ENCODE data around the gene VASH2.
A peak's percentile ranks its signal among the peaks of the same experiment; 100 is the strongest.
"Not testable (repeated sequence)": the region's sequence is repeated elsewhere in the genome, so short reads cannot be mapped to it uniquely, and the experiment has no call there.

Gene VASH2

DNA sequence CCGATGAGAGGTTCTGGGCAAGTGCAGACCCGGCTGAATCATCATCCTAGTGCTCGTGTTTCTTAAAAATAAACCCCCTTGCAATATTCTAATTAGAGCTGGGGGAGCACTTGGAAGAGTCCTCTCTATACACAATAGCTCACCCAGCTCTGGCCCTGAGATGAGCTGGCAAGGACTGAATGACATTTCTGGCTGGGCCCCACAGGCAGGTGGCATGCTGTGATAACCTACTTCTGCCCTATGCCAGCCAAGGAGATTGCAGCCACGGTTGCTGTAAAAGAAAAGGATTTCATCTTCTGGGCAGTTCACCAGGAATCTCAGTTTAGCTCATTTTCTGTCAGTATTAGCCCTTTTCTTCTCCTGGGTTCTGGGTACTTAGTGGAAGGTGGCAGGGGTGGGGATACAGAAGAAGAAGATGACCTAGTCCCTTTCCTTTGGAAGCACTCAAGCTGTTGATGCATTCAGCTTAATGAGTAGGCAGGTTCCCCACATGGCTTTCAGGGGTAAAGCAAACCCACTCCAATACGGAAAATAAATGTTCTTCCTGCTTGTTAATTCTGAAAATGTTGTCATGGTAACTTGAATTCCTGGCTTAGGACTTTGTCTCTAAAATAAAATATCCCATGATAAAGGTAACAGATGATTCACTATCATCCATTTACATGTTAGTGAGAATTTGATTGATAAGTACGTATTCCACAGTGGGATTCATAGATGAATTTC lies 32.2 kb downstream of the VASH2 start:
- no peak for DNase-seq

DNA sequence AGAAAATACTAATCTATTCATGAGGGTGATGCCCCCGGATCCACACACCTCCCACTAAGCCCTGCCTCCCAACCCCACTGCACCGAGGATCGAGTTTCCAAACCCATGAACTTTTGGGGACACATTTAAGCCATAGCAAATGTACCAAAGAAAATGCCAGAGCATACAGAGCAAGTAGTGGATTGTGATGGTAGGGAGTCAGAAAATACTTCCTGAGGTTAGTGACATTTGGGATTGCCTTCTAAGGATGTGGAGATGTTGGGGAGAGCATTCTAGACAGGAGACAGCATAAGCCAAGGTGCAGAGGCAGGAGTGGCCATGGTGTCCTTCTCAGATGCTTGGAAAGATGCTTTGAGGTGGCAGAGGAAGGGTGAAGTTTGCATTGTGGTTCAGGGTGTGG lies 33.1 kb downstream of the VASH2 start:
- DNase-seq, result no peak

DNA sequence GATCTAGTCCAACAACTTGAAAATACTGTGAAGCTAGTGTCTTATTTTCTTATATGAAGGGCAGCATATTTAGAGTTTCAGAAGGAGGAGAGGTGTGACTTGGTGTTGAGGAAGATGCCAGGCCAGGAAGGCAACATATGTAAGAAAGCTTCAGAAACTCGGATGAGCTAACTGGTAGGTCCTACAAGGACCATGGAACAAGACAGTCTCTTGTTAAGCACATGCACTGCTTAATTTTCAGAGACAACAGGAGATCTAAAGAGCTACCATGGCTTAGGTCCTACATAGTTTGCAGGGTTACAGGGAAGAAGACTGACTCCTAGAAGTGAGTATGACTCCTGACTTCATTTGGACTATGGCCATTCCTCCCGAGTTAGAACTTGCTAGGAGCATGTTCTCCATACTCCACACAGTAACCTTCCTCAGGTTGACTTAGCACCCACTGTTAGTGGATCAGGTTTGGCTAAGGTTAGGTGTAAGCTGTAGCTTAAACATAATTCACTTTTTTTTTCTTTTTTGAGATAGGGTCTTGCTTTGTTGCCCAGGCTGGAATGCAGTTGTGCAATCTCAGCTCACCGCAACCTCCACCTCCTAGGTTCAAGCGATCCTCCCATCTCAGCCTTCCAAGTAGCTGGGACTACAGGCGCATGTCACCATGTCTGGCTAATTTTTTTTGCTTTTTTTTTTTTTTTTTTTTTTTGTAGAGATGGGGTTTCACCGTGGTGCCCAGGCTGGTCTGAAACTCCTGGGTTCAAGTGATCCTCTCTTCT lies 34.4 kb downstream of the VASH2 start:
- DNase-seq, result no peak

DNA sequence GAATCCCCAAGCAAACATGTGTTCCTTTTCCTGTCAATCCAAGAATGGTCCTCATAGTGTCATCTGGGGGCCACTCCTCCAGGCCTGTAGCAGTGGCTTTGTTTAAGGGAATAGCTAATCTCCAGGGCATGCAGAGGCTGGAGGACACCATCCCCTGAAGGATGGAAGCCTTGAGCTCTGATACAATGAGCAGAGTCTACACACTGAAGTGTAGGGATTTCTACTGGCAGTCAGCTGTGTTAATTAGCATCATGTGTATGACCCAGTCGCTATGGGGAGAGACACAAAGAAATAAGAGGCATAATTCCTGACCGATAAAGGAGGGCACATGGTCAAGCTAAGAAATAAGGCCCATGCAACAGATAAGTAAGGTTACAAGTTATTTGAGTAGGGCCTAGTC lies 36.2 kb downstream of the VASH2 start:
- DNase-seq, result no peak

DNA sequence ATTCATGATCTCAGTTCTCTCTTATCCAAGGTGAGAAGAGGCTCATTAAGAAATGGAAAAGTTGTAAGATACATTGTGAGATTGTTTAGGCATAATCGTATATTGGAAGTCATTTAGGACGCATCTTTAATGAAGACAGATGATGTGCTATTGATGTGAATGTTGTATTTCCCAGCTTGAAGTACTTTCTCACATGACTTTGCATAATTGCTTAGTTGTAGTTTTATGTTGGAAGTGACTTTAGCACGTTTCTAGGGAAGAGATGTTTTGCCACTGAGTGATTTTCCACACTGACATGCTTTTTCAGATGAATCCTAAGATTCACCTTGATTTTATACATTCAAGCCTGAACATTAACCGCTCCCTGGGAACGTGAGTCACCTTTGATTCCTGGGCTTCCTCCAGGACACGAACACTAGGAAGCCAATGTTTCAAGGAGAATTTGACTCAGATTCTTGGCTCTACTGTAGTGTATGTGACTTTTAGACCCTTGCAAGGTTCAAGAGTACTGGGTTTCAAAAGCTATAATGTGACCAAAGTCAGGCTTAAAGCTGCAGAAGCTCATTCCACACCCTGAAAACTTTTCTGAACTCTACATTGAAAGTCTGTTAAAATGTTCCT lies 37.5 kb downstream of the VASH2 start:
- no peak for DNase-seq

DNA sequence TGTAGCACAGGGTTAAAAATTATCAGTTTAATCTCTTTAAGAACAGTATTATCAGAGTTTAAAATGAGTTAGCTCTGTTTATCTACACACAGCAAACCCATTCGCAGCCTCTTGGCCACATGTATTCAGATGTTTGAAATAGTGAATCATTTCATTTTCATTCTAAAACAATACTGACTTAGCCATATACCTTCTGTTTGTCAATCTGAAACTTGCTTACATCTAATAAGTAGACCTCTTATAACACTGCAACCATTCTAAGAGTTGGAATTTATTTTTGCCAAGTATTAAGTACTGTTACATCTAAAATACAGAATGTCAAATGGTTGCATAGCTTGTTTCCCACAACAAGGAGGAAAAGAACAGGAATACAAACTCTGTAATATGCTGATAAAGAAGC lies 39.9 kb downstream of the VASH2 start:
- DNase-seq, result no peak

DNA sequence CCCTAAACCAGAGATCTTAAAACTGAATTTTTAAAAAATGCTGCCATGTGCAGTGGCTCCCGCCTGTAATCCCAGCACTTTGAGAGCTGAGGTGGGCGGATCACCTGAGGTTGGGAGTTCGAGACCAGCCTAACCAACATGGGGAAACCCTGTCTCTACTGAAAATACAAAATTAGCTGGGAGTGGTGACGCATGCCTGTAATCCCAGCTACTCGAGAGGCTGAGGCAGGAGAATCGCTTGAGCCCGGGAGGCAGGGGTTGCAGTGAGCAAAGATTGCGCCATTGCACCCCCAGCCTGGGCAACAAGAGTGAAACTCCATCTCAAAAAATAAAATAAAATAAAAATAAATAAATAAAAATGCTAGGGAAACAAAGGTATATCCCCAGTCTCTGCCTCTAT lies 43.6 kb downstream of the VASH2 start:
- DNase-seq, result not testable (repeated sequence)

DNA sequence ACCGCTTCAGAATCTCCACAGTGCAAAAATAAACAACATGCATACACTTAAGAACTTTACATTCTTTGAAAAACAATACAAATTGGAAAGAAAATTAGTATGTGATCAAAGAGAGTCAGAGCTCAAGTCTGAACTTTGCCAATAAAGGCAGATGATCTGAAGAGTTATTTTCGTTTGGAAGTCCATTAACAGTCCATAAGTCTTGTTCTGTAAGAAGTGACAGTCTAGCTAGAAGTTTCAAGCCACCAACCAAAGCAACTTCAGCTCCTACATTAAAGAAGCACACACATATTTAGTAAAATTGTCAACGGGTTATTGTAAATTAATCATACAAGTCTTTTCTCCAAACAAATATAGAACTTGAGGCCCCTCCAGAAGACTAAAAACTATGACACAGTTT lies 44.6 kb downstream of the VASH2 start:
- DNase-seq, result no peak

DNA sequence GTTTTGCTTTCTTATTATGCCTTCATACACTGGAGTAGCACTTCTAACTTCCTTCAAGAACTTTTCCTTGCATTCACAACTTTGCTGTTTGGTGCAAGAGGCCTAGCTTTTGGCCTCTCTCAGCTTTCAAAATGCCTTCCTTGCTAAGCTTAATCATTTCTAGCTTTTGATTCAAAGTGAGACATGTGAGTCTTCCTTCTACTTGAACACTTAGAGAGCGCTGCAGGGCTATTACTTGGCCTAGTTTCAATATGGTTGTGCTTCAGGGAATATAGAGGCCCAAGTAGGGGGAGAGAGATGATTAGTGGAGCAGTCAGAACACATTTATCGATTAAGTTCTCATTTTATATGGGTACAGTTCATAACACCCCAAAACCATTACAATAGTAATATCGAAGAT lies 52.9 kb downstream of the VASH2 start:
- DNase-seq, result no peak

DNA sequence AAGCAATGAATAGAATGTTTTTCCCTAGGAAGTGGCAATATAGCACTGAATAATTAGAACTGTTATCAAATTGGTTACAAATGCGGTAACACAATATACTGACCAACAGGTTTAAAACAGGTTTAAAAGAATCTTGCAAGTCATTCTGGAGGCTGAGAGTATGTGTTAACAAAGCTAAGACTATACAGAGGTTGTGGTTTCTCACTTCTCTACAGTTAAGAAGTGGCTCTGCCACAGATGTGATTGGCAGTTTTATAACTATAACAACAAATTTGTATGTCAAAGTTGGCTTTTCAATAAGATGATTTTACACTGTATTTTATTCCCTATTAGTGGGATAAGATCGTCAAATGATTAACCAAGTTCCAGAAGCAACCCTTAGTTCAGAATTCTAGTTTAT lies 58.2 kb downstream of the VASH2 start:
- DNase-seq, result no peak

DNA sequence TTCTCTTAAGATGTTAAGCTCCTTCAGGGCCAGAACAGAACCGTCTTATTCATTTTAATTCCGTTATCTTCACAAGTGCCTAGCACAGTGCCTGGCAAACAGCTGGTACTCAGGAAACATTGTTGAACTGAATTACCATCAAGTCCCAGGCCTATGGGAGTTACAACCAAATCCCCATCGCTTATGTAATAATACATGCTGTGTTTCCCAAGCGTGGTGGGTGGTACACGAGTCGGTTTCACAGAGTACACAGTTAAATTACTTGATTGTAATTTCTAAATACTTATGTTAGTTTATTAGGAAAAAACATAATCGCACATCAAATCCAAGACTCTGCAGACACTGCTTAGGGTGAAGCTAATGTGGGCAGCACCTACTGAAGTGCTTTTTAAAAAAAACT lies 64.3 kb downstream of the VASH2 start:
- DNase-seq, result no peak

DNA sequence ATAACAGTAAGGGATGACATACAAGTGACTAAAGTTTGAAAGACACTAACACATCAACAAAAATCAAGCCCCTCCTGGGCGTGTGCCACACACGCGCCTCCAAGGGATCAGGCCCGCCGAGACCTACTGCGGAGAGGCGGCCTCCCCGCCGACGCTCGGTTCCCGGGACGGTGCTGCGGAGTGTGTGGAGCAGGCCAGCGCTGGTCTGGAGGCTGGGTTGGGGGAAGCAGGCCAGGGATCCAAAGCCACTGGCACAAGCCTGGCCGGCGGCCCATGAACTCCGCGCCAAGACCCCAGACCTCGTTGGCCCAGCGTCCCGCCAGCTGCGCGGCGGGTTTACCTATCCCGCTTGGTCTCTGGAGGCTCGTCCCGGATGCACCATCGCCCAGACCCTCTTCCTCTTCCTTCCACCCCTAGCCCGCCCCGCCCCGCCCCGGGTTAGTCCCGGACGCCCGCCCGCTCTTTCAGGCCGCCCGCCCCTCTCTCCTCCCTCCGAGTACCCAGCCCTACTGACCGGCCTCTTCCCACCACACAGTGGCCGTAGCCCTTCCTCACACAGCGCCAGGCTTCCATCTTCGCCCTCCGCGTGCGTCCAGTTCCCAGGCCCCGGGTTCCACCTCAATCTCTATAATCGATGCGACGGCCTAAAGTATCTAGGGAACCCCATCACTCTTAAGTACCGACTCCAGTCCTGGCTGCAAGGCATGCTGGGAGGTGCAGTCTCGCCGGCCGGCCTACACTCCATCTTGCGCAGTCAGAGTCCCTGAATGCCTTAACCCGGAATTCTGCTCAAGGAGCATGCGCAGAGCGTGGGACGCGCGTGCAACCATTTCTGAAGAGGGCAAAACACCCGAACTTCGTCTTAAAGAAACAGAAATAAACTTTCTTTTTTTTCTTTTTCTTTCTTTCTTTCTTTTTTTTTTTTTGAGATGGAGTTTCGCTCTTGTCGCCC lies 65.0 kb downstream of the VASH2 start, which contains the start of gene ANGEL2:
ANGEL2 (minus strand) TSS at position 769 of the 952 bp plus-strand sequence; CDS start at position 573, 196 bp downstream.
- peak; percentile 93 for DNase-seq

DNA sequence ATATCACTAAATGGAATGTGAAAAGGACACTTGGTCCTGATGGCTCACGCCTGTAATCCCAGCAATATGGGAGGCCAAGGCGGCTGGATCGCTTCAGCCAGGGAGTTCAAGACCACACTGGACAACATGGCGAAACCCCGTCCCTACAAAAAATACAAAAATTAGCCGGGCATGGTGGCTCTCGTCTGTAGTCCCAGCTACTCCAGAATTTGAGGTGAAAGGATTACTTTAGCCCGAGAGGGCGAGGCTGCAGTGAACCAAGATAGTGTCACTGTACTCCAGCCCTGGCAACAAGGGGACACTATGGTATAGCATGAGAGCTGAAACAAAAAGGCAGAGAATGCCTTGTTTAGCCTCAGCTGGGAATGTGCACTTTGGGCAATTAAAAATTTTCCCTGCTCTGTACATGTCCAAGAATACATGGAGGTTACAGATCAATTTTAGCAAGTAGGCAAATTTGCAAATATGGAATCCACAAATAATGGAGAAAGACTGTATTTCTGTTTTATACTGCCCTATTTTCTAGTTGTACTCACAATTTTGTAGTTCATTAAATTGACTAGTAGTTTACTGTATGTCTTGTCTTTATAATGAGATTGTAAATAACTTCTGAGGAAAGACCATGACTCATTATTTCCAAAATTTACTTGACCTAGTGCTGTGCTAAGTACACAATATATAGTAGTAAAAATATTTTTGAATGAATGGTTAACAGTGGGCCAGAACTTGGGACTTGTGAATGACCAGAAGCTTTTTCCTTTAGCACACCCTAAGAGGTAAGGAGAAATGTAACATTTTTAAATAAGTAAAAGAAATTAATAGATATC lies 67.3 kb downstream of the VASH2 start:
- no peak for DNase-seq

DNA sequence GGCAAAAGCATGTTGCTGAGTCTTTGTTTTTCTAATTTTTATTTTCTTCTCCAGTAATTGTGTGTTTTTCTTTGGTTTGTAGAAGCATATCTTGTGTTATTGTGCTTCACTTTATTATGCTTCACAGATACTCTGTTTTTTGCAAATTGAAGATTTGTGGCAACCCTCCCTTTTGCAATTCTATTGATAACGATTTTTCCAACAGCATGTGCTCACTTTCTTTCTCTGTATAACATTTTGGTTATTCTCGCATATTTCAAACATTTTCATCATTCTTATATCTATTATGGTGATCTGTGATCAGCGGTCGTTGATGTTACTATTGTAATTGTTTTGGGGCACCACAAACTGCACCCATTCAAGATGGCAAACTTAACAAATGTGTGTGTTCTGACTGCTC lies 69.1 kb downstream of the VASH2 start:
- no peak for DNase-seq

DNA sequence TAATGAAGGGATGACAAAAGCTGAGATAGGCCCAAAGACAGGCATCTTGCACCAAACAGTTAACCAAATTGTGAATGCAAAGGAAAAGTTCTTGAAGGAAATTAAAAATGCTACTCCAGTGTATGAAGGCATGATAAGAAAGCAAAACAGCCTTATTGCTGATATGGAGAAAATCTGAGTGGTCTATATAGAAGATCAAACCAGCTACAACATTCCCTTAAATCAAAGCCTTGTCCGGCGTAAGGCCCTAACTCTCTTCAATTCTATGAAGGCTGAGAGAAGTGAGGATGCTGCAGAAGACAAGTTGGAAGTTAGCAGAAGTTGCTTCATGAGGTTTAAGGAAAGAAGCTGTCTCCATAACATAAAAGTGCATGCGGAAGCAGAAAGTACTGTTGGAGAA lies 69.7 kb downstream of the VASH2 start:
- no peak for DNase-seq

DNA sequence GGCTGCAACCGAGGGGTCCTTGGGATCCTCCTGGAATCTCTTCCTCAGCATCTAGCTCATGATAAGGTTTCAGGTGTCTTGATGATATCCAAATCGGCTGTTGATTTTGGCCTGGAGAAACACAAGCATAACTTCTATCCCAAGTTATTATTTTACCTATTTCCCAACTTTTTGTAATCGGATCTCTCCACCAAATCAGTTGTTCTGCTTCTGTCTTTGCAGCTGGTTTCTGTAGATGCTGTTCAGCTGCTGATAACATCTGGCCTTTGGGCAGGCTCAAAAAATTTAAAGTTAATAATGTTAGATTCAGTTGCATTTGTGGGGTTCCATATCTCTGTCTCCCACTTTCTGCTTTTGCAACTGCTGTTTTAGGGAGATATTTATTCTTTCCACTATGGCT lies 76.7 kb downstream of the VASH2 start:
- not testable (repeated sequence) for DNase-seq

DNA sequence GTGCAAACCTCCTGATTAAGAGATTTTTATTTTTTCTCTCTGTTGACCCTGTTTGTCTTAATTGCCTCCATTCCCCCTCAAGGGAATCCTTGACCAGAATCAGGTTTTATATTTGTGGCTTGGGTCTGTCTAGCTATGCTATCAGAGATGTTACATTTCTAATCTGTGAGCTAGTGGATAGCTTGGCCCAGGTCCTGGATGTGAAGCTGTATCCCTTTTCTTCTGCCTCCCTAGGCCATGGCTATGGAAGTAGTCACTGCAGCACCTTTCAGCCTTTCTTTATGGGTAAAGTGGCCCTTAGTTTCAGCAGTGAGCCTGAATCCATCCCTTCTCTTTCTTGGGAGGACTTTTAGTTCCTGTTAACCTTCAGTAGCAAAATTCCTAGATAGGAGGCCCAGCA lies 82.3 kb downstream of the VASH2 start:
- no peak for DNase-seq

DNA sequence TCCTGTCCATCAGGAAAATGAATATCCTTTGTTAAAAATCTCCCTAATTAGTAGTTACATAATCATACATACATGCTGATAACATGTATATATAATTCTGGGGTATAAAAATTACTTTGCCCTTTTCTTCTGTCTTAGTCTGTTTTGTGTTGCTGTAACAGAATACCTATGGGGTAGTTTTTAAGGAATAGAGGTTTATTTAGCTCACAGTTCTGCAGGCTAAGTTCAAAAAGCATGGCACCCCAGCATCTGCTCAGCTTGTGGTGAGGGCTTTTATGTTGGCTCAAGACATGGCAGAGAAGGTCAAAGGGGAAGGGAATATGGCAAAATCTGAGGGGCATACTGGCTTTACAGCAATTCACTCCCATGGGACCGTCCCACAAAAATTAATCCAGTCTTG lies 84.4 kb downstream of the VASH2 start:
- no peak for DNase-seq

DNA sequence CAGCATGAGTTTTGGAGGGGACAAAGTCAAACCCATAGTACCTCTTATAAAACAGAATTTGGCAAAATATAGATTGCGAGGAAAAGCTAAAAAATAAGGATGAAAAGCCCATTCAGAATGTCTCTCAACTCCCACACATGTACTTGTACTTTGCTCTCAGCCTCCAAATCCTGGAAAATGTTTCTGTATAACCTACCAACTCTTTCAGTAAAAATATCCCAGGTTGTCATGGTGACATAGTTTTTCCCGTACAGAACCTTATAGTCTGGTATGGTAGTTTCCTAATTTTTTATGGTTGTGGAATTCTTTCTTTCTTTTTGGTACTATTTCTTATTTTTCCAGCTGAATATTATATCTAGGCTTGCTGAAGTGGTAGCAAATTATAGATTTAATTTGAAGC lies 85.2 kb downstream of the VASH2 start:
- no peak for DNase-seq

All from effector CD8-positive, alpha-beta T cell (primary cell).